ENCODE measurements around the gene KRTAP29-1.
"Not testable (repeated sequence)": the region's sequence is repeated elsewhere in the genome, so short reads cannot be mapped to it uniquely, and the experiment has no call there.

Gene KRTAP29-1, protein sequence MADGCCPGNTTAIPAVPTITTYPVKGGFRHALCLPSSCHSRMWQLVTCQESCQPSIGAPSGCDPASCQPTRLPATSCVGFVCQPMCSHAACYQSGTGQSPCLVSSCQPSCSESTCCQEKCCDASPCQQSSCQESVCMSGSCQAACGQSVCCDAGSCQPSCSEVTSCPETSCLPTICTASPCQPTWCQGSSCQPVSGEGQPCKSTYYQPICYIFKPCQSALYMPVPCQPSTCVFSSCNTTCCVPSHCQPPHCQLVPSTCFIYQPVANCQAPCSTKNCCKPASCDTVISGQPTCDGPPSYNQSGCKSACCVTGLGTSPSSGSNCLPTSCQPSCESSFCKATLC

DNA sequence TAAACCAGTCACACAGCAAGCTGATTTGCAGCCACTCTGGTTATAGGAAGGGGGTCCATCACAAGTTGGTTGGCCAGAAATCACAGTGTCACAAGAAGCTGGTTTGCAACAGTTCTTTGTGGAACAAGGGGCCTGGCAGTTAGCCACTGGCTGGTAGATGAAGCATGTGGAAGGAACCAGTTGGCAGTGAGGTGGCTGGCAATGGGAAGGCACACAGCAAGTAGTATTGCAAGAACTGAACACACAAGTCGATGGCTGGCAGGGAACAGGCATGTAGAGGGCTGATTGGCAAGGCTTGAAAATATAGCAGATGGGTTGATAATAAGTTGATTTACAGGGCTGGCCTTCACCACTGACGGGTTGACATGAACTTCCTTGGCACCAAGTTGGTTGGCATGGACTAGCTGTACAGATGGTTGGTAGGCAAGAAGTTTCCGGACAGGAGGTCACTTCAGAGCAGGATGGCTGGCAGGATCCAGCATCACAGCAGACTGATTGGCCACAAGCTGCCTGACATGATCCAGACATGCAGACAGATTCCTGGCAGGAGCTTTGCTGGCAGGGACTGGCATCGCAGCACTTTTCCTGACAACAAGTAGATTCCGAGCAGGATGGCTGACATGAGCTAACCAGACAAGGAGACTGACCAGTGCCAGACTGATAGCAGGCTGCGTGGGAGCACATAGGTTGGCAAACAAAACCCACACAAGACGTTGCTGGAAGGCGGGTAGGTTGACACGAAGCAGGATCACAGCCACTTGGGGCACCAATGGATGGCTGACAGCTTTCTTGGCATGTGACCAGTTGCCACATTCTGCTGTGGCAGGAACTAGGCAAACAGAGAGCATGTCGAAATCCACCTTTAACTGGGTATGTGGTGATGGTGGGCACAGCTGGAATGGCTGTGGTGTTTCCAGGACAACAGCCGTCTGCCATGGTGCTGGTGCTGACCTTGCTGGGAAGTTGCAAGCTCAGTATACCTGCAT lies at the start of gene KRTAP29-1:
TSS of gene KRTAP29-1 (minus strand) at position 936 of the 986 bp plus-strand sequence. CDS start at position 936, 0 bp downstream.
- DNase-seq, result no peak

DNA sequence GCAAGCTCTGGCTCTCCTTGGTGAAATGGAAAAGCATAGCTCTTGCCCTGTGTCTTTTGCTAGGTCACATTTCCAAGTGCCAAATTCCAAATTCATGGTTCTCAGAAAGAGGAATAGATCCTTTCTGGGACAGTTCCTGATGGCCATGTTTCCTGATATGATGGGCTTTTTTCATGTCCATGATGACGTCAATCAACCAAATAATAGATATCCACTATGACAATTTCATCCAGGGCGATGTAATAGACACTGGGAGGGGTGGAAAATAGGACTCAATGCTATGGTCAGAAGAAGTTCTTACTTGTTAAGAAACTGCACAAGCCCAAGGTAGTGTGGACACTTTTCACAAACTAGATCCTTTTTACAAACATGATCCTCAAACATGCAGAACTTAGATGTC lies 48.5 kb upstream of the KRTAP29-1 start:
- DNase-seq, result no peak

DNA sequence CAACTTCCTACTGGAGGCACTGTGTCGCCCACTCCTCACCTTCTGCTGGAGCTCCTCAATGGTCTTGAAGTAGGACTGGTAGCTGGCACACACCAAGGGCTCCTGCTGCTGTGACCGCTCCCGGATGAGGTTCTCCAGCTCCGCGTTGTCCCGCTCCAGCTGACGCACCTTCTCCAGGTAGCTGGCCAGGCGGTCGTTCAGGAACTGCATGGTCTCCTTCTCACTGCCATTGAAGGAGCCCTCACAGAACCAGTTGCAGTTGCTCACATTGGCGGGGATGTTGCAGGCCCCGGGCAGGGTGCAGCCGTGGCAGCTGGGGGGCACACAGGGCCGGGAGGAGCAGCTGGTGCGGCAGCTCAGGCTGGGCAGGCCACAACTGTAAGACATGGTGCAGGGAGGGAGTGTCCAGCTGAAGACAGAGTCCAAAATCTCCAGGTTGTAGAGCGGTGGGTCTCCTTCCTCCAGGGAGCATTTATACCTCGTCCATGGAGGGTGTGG lies 47.8 kb upstream of the KRTAP29-1 start, which contains the start of gene KRT33A:
TSS of gene KRT33A (minus strand) at position 448 of the 498 bp plus-strand sequence. CDS start at position 387, 61 bp downstream.
- not testable (repeated sequence) for DNase-seq

DNA sequence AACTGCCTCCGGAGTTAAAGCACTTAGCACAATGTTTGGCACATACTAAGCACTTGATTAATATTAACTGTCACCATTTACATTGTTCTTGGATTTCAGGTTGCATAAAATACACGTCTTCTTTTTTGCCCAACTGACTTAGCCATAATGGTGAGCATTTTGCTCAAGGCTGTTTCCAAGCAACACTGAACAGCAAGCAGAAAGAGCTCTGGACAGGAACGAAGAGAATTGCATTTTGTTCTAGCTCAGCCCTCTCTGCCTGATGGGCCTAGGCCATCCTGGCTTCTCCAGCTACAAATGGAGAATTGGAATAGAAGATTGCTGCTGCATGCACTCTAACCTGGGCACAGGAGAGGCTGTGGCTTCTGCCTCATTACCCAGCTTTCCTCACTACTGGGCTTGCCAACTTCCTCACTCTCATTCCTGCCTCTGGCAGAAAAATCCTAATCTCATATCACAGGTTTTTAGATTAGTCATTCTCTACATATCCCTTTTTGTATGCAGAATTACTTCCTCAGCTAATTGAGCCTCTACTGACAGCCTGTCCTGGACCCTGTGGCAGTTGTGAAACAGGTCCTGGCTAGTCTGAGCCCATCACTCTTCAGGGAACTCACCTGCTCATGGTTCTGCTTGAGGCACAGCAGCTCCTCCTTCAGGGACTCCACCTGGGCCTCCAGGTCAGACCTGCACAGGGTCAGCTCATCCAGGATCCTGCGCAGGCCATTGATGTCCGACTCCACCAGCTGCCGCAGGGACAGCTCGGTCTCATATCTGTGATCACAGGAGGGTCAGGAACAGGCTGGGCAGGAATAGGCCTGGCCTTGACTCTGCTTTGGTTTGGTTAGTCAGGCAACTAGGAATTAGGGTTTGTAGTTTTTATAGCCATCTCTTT lies 45.5 kb upstream of the KRTAP29-1 start:
- no peak for DNase-seq

DNA sequence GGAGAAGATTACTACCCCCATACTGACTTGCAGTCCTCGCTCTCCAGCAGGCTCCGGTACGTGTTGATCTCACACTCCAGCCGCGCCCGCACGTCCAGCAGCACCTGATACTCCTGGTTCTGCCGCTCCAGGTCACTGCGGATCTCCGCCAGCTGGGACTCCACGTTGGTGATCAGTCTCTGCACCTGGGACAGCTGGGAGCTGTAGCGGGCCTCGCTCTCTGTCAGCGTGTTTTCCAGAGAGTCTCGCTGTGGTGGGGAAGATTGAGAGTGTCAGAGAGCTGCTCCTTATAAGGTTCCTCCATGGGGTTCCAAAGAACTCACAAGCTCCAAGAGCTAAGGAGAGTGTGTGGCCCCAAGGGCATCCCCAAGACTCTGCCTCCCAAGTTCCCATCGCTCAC lies 43.8 kb upstream of the KRTAP29-1 start:
- DNase-seq, result not testable (repeated sequence)

DNA sequence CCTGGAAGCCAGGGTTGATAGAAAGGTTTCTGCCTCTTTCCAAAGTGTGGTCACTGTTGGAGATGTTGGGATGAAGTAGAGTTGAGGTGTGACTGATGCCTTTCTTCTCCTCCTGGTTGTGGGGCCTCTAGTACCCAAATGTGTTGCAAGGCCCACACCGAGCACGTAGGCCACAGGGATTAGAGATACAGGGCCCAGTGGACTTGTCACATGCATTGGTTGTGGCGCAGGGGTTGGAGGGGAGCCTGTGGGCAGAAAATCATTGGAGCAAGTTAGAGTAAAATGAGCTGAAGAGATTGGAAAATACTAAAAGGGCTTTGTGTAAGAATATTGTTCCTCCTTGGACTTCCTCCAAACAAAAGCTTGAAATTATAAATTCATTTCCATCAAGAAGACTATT lies 43.3 kb upstream of the KRTAP29-1 start:
- no peak for DNase-seq

DNA sequence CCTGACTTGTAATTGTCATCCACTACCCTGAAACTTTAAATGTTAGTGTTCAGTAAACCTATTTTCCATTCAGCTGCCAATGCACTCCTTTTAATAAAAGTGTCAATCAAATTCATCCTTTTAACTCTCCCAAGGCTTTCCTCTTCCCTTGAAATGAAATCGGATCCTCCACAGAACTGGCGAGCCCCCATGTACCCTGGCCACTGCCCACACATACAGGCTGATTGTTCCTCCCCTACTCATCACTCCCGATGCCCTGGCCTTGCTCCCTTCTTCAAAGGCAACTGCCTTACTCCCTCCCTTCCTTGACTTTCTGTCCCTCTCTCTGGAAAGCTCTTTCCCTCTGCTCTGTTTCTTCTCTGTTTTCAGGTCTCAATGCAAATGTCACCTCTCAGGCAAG lies 40.4 kb upstream of the KRTAP29-1 start:
- DNase-seq, result no peak

DNA sequence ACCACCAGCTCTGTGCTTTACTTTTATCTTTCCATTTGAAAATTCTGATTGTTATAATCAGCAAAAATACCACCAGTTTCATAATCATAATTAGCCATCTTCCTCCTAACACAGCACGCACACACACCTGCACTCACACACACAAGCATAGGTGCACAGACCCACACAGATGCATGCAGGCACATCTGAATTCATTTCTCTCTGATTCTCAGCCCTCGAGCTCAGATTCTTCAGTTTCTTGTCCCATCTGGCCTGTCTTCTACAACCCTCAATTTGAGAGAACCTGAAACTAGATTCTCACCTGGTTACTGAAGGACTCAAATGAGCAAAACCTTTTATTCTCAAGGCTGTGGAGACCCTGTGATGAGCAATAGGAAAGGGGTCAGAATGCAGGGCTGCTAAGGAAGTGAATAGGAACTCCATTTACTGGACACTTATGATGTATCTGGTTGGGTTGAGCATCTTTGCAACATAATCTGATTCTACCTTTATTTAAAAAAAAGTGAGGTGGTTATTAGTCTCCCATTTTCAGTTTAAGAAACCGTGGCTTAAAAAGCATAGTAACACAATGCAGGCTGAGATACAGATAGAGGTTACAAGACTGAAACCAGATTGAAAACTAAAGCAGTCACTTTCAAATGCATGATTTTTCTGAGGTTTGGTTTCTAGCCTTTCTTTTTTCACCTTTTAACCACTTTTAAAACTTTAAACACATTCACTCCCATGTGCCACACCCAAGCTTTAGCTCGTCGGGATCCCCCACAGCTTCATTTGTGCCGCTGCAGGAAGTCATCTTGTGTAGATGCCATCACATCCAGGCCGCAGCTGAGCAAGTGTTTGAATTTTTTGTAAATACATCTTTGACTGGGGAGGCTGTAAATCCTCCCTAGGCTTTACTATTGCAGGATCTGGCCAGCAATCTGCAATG lies 38.5 kb upstream of the KRTAP29-1 start:
- DNase-seq, result no peak

DNA sequence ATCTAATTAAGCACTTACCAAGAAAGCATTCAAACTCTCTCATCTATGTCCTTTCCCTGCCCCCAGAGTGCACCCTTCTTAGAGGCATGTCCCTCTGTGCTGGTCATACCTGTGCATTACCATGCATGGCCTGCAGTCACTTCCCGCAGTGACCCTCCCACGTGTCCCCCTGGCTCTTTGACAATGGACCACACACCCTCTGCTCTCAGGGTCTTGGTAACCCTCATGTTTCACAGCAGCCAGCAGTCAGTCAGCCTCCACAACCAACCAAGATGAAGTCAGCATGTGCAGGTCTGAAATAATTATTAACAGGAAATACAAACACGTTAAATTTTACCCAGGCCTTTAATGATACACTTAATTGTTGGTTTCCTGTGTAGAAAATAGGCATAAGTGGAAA lies 37.8 kb upstream of the KRTAP29-1 start:
- DNase-seq, result no peak

DNA sequence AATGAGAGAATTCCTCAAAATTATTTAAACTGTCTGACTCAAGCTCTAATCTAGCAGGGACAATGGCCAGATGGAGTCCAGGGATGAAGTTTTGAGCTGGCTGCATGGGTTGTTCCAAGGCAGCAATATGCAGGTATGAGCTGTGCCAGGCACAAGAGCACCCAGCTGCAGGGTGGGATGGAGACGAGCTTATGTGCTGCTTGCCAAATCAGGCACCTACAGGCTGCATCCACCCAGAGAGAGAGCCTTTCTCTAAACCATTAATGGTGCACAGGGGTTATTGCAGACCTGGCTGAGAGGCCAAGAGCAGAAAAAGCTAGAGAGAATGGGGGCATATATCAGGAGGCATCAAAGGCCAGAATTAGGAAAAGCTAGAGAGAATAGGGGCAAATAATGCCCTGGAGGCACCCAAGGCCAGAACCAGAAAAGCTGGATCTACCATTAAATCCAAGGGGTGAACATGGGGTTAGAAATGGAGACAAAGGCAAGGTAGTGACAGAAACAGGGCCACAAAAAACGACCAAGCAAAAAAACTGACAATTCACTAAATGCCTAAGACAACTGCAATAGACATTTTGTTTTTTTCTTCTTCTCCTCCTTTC lies 37.0 kb upstream of the KRTAP29-1 start:
- no peak for DNase-seq

DNA sequence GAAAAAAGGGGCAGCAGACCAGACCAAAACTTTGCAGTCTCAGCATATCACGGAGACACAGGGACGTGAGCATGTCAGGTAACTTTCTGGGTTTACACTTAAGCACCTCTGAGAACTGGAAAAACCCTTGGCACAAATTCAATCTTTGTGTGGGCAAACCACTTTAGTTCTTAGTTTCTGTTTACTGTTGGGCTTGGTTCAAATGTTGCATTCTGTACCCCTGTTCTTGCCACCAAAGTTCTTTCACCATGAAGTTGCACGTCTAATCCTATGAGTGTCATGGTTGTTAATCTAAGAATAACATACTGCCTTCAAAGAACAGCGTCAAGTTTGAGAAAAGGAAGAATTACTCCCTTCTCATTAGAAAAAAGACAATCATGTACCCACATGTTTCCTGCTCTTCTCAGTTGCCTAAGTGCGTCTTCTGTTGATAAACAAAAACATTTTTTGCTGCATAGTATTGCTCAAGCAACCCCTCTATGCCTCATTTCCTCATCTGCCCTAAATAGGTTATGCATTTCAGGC lies 36.4 kb upstream of the KRTAP29-1 start:
- DNase-seq, result no peak

DNA sequence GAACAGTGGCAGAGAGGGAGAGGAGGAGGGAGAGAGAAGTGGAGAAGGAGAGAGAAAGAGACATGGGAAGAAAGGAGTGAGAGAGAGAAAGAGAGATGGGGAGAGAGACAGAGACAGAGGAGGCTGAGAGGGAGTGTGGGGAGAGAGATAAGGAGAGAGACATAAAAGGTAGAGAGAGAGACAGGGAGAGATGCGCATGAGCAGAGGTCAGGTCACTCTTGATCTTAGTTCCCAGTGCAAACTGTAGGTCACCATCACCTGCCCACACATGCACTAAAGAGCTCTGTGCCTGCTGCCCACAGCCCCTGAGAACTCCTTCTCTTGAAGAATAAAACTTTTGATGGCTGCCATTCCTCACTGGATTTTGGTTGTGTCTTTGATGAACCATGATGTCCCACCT lies 33.1 kb upstream of the KRTAP29-1 start:
- no peak for DNase-seq

DNA sequence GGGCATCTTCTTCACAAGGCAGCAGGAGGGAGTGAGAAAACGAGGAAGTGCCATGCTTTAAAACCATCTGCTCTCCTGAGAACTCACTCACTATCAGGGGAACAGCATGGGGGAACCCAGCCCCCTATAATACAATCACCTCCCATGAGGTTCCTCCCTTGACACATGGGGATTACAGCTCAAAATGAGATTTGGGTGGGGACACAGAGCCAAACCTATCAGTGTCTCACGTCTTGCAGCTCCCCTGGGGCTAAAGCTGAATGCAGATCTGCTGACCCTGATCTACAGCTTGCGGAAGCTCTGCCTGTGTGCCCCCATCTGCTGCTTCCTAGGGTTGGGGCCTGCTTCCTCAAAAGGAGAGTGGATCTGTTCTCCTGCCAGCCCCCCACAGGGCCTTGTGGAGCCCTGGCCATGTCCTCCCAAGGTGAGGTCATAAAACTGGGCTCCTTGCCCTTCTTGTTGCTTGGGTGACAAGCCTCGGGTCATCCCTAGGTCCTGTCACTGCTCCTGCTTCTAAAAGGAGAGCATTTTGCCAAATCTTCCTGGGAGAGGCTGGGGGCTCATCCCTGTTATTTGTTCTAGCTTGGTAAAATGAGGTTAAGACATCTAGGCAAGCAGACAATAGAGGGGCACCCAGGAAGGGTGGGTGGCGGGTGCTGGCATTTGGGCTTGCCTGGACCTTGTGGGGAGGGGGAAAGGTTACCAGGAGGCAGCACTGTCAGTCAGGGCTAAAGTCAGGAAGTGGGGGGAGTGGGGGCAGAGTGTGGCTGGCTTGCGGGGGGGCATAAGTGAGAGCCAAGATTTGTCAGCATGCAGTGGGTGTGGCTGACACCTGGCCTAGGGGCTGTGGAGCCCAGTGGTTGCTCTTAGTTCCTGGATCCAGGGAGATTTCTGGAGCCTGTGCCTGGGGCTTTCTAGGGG lies 32.0 kb upstream of the KRTAP29-1 start:
- DNase-seq, result no peak

DNA sequence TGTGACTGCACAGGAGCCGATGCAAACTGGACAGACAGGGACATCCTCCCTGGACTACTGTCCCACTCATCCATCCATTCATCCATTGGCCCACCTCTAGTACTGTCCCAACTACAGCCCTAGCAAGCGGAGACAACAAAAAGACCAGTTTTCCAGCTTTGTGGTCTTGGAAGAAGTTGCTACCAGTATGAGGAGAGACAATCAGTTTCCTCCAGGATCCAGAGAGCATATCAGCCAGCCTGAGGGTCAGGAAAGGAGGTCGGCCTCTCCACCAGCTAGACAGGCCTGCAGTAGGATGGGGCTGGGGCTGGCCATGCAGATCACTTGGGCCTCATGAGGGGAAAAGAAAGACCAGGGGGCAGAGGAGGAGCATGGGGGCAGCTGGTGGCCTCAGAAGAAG lies 31.2 kb upstream of the KRTAP29-1 start:
- no peak for DNase-seq

DNA sequence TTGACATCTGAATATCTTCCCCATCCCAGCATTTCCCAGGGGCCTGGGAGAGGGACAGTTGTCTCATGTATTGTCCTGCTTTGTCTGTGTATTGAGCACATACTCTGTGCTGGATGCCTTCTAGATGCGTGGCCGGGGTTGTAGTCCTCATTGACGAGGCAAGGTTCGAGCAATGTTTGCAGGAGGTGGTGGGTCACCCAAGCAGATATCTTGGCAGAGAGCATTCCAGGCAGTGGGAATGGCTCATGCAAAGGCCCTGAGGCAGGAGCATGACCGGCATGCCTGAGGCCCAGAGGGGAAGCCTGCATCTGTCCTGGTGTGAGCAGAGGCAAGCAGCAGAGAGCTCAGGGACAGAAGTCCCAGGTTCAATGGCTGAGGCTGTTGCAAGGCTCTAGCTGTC lies 30.4 kb upstream of the KRTAP29-1 start:
- DNase-seq, result no peak

DNA sequence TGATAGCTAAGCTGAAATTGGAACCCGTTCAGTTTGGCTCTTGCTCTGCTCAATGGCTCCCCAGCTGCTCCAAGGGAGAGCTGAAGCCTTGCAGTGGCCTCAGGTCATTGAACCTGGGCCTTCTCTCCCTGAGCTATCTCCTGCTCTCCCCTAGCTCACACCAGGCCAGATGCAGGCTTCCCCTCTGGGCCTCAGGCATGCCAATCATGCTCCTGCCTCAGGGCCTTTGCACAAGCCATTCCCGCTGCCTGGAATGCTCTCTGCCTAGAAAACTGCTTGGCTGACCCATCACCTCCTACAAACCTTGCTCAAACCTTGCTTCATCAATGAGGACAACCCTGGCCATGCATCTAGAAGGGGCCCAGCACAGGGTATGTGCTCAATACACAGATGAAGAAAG lies 29.6 kb upstream of the KRTAP29-1 start:
- no peak for DNase-seq

DNA sequence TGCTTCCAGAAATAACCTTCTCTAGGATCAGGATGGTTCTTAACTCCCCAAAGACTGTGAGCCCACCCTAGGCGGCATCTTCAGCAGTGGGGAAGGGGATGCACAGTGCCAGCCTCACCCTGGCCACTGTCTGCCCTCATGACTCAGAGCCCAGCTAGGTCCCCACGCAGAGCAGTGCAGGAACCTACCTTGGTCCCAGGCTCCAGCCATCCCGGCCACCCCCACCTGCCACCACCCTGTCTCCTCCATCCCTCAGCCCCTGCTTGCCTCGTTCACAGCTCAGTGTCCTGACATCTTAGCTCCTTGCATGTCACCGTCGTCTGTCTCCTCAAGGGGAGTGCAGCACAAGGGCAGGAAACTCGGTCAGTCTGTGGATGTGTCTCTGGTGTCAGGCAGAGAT lies 29.0 kb upstream of the KRTAP29-1 start:
- no peak for DNase-seq

DNA sequence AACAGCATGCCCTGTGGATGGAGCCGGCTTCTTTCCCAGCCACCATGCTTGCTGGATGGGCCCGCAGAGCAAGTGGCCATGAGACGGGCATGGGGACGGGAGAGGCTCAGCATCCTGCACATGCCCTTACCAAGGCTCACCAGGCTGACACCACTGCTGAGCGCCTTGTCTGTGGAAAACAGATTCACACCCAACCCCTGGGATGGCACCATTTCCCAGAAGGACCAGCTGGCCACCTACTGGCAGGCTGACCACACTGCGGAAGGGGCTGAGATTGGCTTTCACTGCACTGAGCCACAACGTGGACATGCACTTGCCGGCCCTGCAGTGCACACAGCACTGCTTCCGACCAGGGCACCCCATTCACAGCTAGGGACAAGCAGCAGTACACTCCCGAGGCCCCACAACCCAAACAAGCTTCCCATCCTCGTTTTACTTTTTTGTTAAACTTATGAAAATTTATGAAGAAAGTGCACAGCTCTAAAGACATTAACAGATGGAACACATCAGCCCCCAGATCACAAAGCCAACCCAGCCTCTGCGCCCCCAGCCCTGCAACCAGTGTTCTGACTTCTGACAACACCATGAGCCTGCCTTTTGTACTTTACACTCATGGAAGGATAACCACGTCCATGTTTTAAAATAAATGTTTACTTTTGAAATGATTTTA lies 26.8 kb upstream of the KRTAP29-1 start:
- no peak for DNase-seq

DNA sequence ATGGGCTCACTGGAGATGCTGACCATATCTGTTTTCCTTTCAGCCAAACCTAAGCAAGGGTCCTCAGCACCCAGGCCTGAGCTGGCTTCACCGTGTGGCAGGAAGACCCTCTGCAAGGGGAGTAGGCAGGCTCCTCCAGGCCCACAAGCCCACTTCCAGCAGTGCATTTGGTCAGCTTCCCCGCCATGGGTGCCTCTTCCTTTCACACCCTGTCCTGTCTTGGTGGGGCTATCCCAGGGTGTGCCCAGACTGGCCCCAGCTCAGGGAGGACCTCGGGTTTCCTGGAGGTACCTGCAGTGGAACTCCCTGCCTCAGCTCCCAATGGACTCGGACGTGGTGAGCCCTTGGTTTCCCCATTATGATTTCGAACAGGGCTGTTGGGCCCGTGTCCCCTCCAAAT lies 25.6 kb upstream of the KRTAP29-1 start:
- no peak for DNase-seq

Data from midbrain (tissue), 1 donor.